NCI-H226 (cell line): ENCODE data around the gene A2M.

Source experiments
- DNase-seq: peaks from one replicate; pipeline ENCODE4 v3.0.0-alpha.2; 2015

A2M gene

GRCh38 chr12:9033265-9033887 lies 82.3 kb downstream of the A2M start:
- no peak for DNase-seq

- DNase-seq: no peak
Measured at GRCh38 chr12:9032202-9032964, 83.3 kb downstream of the A2M start.

- DNase-seq: no peak
Measured at GRCh38 chr12:9030776-9031175, 84.9 kb downstream of the A2M start.

GRCh38 chr12:9027161-9028059 lies 88.3 kb downstream of the A2M start:
- DNase-seq: no peak

DNA sequence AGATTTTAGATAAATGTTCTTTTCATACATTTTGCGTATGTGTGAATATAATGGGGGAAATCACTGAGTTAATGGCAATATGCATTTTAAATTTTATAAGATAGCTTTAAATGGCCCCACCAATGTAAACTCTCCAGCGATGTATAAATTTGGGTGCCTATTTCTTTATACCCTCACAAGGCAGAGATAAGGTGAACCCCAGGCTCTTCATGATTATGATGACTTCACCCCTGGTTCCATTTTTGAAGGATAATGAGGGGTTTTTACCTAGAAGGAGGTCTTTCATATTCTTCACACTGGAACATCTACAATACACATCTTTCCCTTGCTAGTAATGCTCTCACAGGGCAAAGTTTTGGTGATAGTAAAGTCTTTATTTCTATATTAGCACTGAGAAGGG lies 91.2 kb downstream of the A2M start:
- DNase-seq: no peak

GRCh38 chr12:9022592-9022991 lies 93.1 kb downstream of the A2M start:
- DNase-seq: no peak
